ENCODE measurements around the gene AQR. TPM values are rescaled to one million over a fixed set of nuclear protein-coding genes. Genes with fewer than 3 reads are reported as not detected.

The AQR gene
- total RNA-seq, 2 donors from 2014 or later = 12.5 to 14.5 TPM

DNA sequence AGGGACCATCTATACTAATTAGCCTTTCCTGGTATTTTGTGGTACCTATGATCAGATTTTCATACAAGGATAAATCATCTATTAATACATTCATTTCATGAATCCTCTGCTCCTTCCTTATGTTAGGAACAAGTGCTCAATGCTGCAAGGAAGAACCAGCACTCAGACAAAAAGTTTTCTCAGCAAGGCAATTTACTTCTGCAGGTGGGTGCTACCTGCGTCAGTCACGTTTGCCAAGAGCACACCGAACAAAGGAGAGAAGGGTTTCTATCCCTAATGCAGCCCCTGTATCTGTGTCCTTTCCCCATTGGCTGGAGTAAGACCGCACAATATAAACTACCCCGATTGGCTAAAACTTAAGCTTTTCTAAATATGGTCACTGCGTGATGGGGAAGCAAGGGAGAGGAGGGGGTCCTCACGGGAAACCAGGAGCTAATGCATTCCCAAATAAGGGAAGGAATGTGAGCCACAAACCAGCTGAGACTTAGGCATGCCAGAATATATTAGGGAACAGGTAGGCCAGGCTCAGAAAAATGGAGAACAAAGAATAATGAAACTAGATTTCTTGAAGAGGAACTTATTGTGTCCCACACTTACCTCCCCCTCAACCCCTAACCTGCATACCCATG, 76.5 kb downstream of the AQR start:
- Histone ChIP-seq H3K4me1 (no peaks in the 10 kb centered on the region), H3K9me3 (peaks cover 0 to 18% of the 10 kb centered on the region in 2 donors), H3K36me3 (peaks cover 51% of the 10 kb centered on the region), H3K27me3 (no peaks in the 10 kb centered on the region), H3K4me3 (no peak overlapping the region), H3K27ac (no peak overlapping the region)
- no peak for DNase-seq (ENCODE audit: low spot score)
- TF ChIP-seq, protein P1, sequence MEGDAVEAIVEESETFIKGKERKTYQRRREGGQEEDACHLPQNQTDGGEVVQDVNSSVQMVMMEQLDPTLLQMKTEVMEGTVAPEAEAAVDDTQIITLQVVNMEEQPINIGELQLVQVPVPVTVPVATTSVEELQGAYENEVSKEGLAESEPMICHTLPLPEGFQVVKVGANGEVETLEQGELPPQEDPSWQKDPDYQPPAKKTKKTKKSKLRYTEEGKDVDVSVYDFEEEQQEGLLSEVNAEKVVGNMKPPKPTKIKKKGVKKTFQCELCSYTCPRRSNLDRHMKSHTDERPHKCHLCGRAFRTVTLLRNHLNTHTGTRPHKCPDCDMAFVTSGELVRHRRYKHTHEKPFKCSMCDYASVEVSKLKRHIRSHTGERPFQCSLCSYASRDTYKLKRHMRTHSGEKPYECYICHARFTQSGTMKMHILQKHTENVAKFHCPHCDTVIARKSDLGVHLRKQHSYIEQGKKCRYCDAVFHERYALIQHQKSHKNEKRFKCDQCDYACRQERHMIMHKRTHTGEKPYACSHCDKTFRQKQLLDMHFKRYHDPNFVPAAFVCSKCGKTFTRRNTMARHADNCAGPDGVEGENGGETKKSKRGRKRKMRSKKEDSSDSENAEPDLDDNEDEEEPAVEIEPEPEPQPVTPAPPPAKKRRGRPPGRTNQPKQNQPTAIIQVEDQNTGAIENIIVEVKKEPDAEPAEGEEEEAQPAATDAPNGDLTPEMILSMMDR (IDR thresholded peaks at IDR 0.05) = no peak

DNA sequence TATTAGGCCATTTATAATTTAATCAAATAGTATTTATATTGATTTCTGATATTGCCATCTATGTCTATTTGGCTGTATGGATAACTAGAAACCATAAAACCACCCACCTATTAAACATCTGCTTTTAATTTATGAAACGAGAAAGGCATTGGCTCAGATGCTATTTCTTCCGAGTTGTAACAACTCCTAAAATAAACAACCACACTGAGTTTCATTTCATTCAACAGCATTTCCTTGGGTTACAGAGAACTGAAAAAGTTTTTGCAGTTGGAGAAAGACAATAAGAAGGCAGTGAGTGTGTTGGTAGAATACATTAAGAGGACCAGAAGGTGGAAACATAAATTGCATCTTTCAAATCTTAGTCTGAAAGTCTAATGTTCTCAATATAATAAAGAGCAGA, 79.1 kb downstream of the AQR start:
- Histone ChIP-seq H3K36me3 (peaks cover 45% of the 10 kb centered on the region), H3K27ac (no peak overlapping the region), H3K27me3 (no peaks in the 10 kb centered on the region), H3K4me3 (no peak overlapping the region), H3K9me3 (peaks cover 0 to 18% of the 10 kb centered on the region in 2 donors), H3K4me1 (no peaks in the 10 kb centered on the region)
- DNase-seq (ENCODE audit: low spot score) = no peak
- TF ChIP-seq, protein P1 (IDR thresholded peaks at IDR 0.05) = no peak

DNA sequence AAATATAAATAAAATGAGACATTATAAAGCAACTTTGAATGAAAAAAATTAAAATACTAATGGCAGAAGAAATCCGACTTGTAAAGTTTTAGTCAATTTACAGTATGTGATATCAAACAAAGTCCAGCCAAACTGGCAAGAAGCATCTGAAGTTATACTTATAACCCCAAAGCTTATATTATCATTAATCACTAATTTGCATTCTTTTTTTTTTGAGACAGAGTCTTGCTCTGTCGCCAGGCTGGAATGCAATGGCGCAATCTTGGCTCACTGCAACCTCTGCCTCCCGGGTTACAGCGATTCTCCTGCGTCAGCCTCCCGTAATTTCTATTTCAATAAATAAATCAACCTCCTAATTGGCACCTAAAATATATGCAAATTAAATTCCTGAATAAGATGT, 80.1 kb downstream of the AQR start:
- no peak for DNase-seq (ENCODE audit: low spot score)
- Histone ChIP-seq H3K4me3 (no peak overlapping the region), H3K4me1 (no peaks in the 10 kb centered on the region), H3K27ac (no peak overlapping the region), H3K27me3 (no peaks in the 10 kb centered on the region), H3K9me3 (peaks cover 0 to 18% of the 10 kb centered on the region in 2 donors), H3K36me3 (peaks cover 48% of the 10 kb centered on the region)
- TF ChIP-seq, protein P1 (IDR thresholded peaks at IDR 0.05) = no peak

DNA sequence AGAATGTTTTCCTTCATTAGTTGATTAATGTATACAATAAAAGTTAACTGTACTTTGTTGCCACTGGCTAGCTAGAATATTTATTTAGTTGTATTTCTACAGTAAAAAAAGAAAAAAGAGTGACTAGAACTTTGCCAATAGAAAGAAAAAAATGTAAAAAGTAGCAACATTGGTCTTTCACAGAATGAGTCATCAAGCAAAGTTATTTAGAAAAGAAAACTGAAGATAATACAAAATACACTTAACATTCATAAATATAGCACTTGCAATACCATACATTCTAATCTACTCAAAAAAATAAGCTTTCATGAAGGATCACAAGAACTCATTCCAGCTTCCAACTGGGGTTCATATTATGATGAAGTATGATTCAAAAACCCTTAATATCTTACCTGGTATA, 83.4 kb downstream of the AQR start:
- no peaks in the 10 kb centered on the region for H3K9me3 ChIP-seq
- H3K27me3 ChIP-seq = no peaks in the 10 kb centered on the region
- TF ChIP-seq, protein P1 (IDR thresholded peaks at IDR 0.05) = no peak
- no peak for DNase-seq (ENCODE audit: low spot score)
- peaks cover 50% of the 10 kb centered on the region for H3K36me3 ChIP-seq
- H3K4me3 ChIP-seq = no peak overlapping the region
- H3K4me1 ChIP-seq = no peaks in the 10 kb centered on the region
- H3K27ac ChIP-seq = no peak overlapping the region

DNA sequence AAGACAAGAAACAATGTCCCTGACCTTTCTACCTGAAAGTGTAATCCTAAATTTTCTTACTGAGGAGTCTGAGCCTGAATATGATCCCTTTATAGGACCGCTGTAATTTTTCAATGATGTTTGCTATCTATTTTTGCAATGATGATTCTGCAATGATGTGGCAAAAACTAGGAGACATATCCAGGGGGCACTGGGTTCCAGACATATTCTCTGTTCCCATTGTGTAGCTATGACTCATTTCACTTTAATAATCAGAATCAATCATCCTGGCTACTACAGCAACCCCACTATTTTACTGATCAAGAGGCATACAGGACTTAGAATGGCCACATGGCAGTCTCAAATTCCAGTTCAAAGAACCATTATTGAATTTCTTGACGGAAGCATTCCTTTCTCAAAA, 85.9 kb downstream of the AQR start:
- Histone ChIP-seq H3K36me3 (peaks cover 46% of the 10 kb centered on the region), H3K9me3 (no peaks in the 10 kb centered on the region), H3K27ac (no peak overlapping the region), H3K27me3 (no peaks in the 10 kb centered on the region), H3K4me3 (no peak overlapping the region), H3K4me1 (no peaks in the 10 kb centered on the region)
- TF ChIP-seq, protein P1 (IDR thresholded peaks at IDR 0.05) = no peak
- DNase-seq (ENCODE audit: low spot score) = no peak

DNA sequence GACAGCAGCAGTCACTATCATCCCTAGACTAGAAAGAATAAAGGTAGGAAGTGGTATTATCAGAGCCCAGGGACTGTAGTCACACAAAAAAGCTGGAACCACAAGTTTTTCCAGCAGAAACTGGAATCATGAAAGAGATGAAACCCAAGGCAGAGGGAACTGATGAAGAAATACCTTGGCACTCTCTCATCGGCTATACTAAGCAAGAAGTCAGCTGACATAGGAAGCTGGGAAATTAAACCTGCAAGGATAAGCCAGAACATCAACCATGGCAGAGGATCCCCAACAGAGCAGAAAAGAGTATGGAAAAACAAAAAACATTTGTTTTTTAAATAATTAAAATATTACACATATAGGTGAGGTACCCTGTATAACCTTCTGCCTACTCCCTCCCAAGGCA, 86.5 kb downstream of the AQR start:
- Histone ChIP-seq H3K27me3 (no peaks in the 10 kb centered on the region), H3K4me1 (no peaks in the 10 kb centered on the region), H3K27ac (no peak overlapping the region), H3K4me3 (no peak overlapping the region), H3K9me3 (no peaks in the 10 kb centered on the region), H3K36me3 (peaks cover 46% of the 10 kb centered on the region)
- no peak for DNase-seq (ENCODE audit: low spot score)
- TF ChIP-seq, protein P1 (IDR thresholded peaks at IDR 0.05) = no peak
